Subcutaneous abdominal adipose tissue (tissue), 5 donors: ENCODE measurements around the gene OR1I1.

Experiments used
- H3K27ac ChIP-seq: one replicate; pipeline ENCODE4 v1.7.0; 2013; ENCODE audit warnings: low read depth, mild to moderate bottlenecking, inconsistent platforms, low read length, moderate library complexity
- H3K27me3 ChIP-seq, 5 donors: one replicate each; pipeline ENCODE4 v1.7.0; 2013; ENCODE audit warnings: low read length in 5 of 5, inconsistent platforms in 1 of 5; ENCODE audit not compliant: control insufficient read depth in 5 of 5, insufficient read depth in 4 of 5
- H3K36me3 ChIP-seq, 5 donors: one replicate each; pipeline ENCODE4 v1.7.0; 2013; ENCODE audit warnings: low read length in 5 of 5; ENCODE audit not compliant: control insufficient read depth in 5 of 5, insufficient read depth in 5 of 5
- H3K4me1 ChIP-seq, 5 donors: one replicate each; pipeline ENCODE4 v1.7.0; 2013; ENCODE audit warnings: low read length in 5 of 5, mild to moderate bottlenecking in 3 of 5, moderate library complexity in 1 of 5; ENCODE audit not compliant: control insufficient read depth in 5 of 5, insufficient read depth in 5 of 5
- H3K4me3 ChIP-seq, 5 donors: one replicate each; pipeline ENCODE4 v1.7.0; 2013; ENCODE audit warnings: low read length in 5 of 5, low read depth in 1 of 5
- H3K9ac ChIP-seq, 5 donors: one replicate each; pipeline ENCODE4 v1.7.0; 2013; ENCODE audit warnings: low read length in 5 of 5, mild to moderate bottlenecking in 4 of 5, moderate library complexity in 3 of 5
- H3K9me3 ChIP-seq, 5 donors: one replicate each; pipeline ENCODE4 v1.7.0; 2013; ENCODE audit warnings: low read length in 5 of 5; ENCODE audit not compliant: control insufficient read depth in 5 of 5
- donor health status: healthy.
- donor health status: healthy.
- donor health status: healthy.
- donor health status: healthy.
- donor health status: healthy.

OR1I1 gene

DNA sequence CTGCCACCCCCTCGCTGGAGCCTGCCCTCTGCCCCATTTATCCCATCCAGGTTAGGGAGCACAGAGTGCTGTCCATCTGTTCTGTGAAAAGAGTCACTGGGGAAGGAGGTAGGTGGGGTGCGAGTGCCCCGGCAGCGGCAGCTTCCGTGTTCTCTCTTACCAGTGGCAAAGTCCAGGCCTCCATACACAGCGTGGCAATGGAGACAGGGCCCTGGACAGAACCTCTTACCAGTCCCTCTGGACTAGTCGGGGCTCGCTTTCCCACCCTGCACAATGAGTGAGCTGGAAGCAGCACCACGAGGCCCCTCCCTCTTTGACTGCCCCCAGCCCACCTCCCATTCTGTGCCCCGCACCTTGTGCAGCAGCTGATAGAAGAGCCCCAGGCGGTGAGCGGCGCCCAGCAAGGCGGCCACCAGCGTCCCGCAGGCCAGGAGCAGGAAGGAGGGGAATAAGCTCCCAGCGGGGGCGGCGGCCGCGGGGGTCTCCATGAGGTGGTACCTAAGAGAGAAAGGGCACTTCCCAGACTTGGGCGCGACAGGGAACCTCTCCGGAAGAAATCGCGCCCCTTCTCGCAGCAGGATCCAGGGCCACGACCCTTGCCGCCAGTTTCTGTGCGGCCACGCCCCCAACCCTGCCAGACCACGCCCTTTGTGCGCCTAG is 42.7 kb downstream of the OR1I1 start:
- no peaks in the 10 kb centered on the region for H3K27me3 ChIP-seq
- H3K27ac ChIP-seq: peak overlapping the region; percentile 94
- peaks cover 0 to 35% (median 30%) of the 10 kb centered on the region in 5 donors for H3K36me3 ChIP-seq
- peaks cover 0 to 32% (median 27%) of the 10 kb centered on the region in 5 donors for H3K4me1 ChIP-seq
- no peaks in the 10 kb centered on the region for H3K9me3 ChIP-seq
- H3K9ac ChIP-seq: peak overlapping the region; percentile 44 to 95 (median 83)
- peak overlapping the region; percentile 71 to 91 (median 86) for H3K4me3 ChIP-seq

- Histone ChIP-seq H3K4me3 (peak overlapping the region; percentile 71 to 91 (median 86)), H3K27me3 (no peaks in the 10 kb centered on the region), H3K9me3 (no peaks in the 10 kb centered on the region), H3K27ac (peak overlapping the region; percentile 94), H3K4me1 (peaks cover 0 to 32% (median 27%) of the 10 kb centered on the region in 5 donors), H3K36me3 (peaks cover 0 to 28% (median 23%) of the 10 kb centered on the region in 5 donors), H3K9ac (peak overlapping the region in 4 of 5 donors; percentile 78 to 95 (median 84))
Observed at GRCh38 chr19:15125232-15126067, 43.4 kb downstream of the OR1I1 start.

DNA sequence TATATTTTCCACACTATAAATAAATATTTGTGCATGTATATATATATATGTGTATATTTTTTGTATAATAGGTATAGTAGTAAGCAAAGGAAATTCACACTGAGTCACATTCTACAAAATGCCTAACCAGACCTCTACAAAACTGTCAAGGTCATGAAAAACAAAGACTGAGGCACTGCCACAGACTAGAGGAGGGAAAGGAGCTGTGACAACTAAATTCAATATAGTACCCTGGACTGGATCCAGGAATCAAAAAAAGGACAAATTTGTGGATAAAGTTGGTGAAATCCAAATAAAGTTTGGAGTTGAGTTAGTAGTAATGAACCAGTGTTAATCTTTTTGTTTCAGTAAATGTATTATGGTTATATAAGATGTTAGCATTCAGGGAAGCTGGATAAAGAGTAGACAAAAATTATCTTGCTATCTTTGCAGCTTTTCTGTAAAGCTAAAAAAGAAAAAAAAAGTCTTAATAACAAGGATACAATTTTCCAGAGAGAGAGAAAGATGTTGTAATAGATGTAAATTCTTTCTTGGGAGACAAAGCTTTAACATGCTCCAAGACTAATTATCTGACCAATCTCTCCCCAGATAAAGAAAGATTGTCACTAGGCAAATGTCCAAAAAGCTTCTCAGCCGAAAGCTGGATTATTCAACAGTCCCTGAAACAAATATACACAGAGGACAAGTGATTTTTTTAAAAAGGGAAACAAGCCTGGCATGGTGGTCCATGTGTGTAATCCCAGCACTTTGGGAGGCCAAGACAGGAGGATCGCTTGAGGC is 44.3 kb downstream of the OR1I1 start:
- Histone ChIP-seq H3K27me3 (no peaks in the 10 kb centered on the region), H3K9ac (peak overlapping the region in 4 of 5 donors; percentile 53 to 84 (median 74)), H3K9me3 (no peaks in the 10 kb centered on the region), H3K4me1 (peaks cover 0 to 32% (median 27%) of the 10 kb centered on the region in 5 donors), H3K36me3 (peaks cover 0 to 19% (median 16%) of the 10 kb centered on the region in 5 donors), H3K4me3 (peak overlapping the region; percentile 35 to 87 (median 76)), H3K27ac (no peak overlapping the region)

DNA sequence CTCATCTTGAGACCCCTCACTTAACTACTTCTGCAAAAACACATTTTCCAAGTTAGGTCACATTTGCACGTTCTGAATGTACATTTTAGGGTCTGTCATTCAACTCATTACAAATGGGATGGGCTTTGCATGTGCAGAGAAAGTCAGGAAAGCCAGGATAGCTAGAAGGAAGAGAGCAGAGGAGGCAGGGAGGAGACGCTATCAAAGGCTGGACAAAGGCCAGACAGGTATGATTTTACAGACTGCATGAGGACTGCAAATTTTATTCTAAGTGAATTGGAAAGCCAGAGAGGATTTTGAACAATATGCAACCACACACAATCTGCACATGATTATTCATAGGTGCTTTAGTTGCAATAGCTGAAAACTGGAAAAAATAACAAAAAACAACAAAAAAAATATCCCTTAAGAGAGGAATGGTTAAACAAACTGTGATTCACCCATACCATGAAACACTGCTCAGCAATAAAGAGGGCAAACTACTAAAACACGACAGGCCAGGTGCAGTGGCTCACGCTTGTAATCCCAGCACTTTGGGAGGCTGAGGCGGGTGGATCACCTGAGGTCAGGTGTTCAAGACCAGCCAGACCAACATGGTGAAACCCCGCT is 46.3 kb downstream of the OR1I1 start:
- H3K27ac ChIP-seq: no peak overlapping the region
- peaks cover 0 to 29% (median 27%) of the 10 kb centered on the region in 5 donors for H3K4me1 ChIP-seq
- H3K9me3 ChIP-seq: no peaks in the 10 kb centered on the region
- H3K27me3 ChIP-seq: no peaks in the 10 kb centered on the region
- no peak overlapping the region for H3K9ac ChIP-seq
- H3K4me3 ChIP-seq: no peak overlapping the region
- peaks cover 0 to 2% (median under 1%) of the 10 kb centered on the region in 5 donors for H3K36me3 ChIP-seq

- H3K4me3 ChIP-seq: no peak overlapping the region
- H3K27ac ChIP-seq: no peak overlapping the region
- H3K36me3 ChIP-seq: no peaks in the 10 kb centered on the region
- H3K4me1 ChIP-seq: peaks cover 0 to 12% (median 10%) of the 10 kb centered on the region in 5 donors
- H3K27me3 ChIP-seq: no peaks in the 10 kb centered on the region
- no peaks in the 10 kb centered on the region for H3K9me3 ChIP-seq
- no peak overlapping the region for H3K9ac ChIP-seq
Observed at GRCh38 chr19:15129856-15130585, 48.0 kb downstream of the OR1I1 start.

GRCh38 chr19:15136234-15136954 is 54.4 kb downstream of the OR1I1 start:
- H3K27me3 ChIP-seq: no peaks in the 10 kb centered on the region
- no peak overlapping the region for H3K27ac ChIP-seq
- no peaks in the 10 kb centered on the region for H3K4me1 ChIP-seq
- no peak overlapping the region for H3K4me3 ChIP-seq
- H3K9ac ChIP-seq: no peak overlapping the region
- H3K9me3 ChIP-seq: peaks cover 0 to 8% (median 6%) of the 10 kb centered on the region in 5 donors
- H3K36me3 ChIP-seq: no peaks in the 10 kb centered on the region

DNA sequence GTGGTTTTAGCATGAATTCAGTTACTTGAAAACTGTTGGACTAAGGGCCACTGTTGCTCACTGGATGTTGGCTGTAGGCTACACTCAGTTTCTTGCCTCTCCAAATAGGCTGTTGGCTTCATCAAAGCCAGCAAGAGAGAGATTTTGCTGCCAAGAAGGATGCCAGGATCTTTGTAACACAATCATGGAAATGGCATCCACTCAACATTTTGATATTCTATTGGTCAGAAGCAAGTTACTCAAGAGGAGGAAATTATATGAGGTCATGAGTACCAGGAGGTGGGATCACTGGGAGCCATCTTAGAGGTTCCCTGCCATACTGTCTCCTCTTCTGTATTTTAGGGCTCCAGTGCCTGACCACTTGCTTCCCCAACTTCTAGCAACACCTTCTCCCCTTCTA is 55.8 kb downstream of the OR1I1 start:
- Histone ChIP-seq H3K27ac (no peak overlapping the region), H3K9me3 (peaks cover 0 to 8% (median 6%) of the 10 kb centered on the region in 5 donors), H3K27me3 (no peaks in the 10 kb centered on the region), H3K36me3 (no peaks in the 10 kb centered on the region), H3K9ac (no peak overlapping the region), H3K4me1 (no peaks in the 10 kb centered on the region), H3K4me3 (no peak overlapping the region)

DNA sequence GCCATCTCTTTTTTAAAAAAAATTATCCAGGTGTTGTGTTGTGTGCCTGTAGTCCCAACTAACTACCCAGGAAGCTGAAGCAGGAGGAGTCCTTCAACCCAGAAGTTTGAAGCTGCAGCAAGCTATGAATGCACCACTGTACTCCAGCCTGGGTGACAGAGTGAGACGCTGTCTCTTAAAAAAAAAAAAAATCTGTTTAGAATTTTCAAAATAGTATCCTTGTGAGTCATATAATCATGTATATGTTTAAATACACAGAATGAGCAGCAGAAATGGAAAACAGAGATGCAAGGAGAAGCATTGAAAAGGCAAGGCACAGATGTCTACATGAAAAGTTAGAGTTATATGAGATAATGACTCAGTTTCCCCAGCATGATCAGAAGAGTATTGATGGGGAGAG is 56.4 kb downstream of the OR1I1 start:
- H3K4me1 ChIP-seq: no peaks in the 10 kb centered on the region

More for the DNA sequence above, 56.4 kb downstream of the OR1I1 start:
- Histone ChIP-seq H3K4me3 (no peak overlapping the region), H3K9ac (no peak overlapping the region), H3K27me3 (no peaks in the 10 kb centered on the region), H3K9me3 (peaks cover 0 to 8% (median 6%) of the 10 kb centered on the region in 5 donors), H3K36me3 (no peaks in the 10 kb centered on the region), H3K27ac (no peak overlapping the region)
